Right cardiac atrium (tissue), 5 donors: ENCODE data around the gene CLDN18. TPM values are rescaled to one million over a fixed set of nuclear protein-coding genes. Genes with fewer than 3 reads are reported as not detected.
A peak's percentile ranks its signal among the peaks of the same experiment; 100 is the strongest.

Source experiments
- ATAC-seq, 2 donors: fragments of 200-7000 bp; cut with Tn5 transposase; one replicate each; pipeline versions ENCODE4 v1.8.0 to v1.9.1; 2020; ENCODE audit warnings: moderate library complexity in 2 of 2, mild to moderate bottlenecking in 1 of 2
- DNase-seq, 3 donors: peaks; one replicate each; pipeline ENCODE4 v3.0.0-alpha.2; 2020
- H3K27ac ChIP-seq: one replicate; pipeline ENCODE4 v1.5.1; 2013; ENCODE audit warnings: mild to moderate bottlenecking, low read length, control low read depth, moderate library complexity
- H3K27me3 ChIP-seq: one replicate; pipeline ENCODE4 v1.6.1; 2013; ENCODE audit not compliant: control insufficient read depth, insufficient read depth
- H3K4me1 ChIP-seq: one replicate; pipeline ENCODE4 v1.6.1; 2013; ENCODE audit warnings: low read length; ENCODE audit not compliant: control insufficient read depth, insufficient read depth
- H3K4me3 ChIP-seq: one replicate; pipeline ENCODE4 v1.5.1; 2013; ENCODE audit warnings: low read length, control low read depth
- H3K9me3 ChIP-seq: one replicate; pipeline ENCODE4 v1.6.1; 2013; ENCODE audit warnings: low read length; ENCODE audit not compliant: control insufficient read depth
- WGBS: extraction: QIAGEN DNeasy Blood & Tissue Kit; methylation state at CpG from one replicate; pipeline ENCODE4 v1.1.7; 2013; 5-methylcytosine and 5-hydroxymethylcytosine counted together
- intact Hi-C, 4 donors: fragments of 100-400 bp; cut with DNase I; formaldehyde crosslinking; loops; one replicate each; pipeline versions ENCODE4 v1.11.0 to v1.14.0; 2022 to 2023
- polyA plus RNA-seq: library from polyadenylated mRNA; stranded (reverse); fragments of 200-250 nt; gene quantifications from one replicate; pipeline ENCODE4 v1.2.3, GENCODE V29; 2013
- total RNA-seq, 4 donors: library from RNA; stranded (reverse); fragmentation: NEBNext Ultra II Directional; extraction: Animal tissue kit (Norgen Biotek cat#: 25700); gene quantifications; one replicate each; pipeline ENCODE4 v1.2.1, GENCODE V29; 2021
- donor health status: healthy with polysubstance abuse.
- donor health status: DM: no; HTN: yes; CAD: no.
- donor health status: DM: no; HTN: no; CAD: no.
- donor health status: DM: no; HTN: yes; CAD: no; lungs with severe emphysema.
- donor health status: DM: yes; HTN: yes; CAD: no.

CLDN18 gene
- total and polyA plus RNA-seq, 5 donors, result 0.26 to 1.2 (median 0.60) TPM; not detected in 1

- DNase-seq, result no peak
Measured at GRCh38 chr3:138063416-138063815, 53.5 kb downstream of the CLDN18 start.

DNA sequence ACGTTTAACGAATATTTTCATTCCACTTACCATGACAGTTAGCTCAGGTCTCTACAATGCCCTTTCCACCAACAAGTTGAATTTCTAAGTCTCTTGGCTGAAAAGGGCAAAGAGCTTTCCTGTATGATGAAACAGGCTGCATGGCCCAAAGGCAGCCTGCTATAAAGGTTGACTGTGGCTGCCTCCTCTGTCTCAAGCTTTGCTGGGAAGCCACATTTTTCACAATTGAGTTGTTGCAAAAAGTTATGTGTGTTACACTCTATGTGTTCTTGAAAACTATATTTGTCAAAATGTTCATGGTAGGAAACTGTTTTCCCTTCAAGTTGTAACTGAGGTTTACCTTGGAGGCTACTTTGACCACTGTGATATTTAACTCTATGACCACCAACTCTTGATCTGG is 56.0 kb downstream of the CLDN18 start:
- Histone ChIP-seq H3K27ac (no peak overlapping the region), H3K9me3 (no peaks in the 10 kb centered on the region), H3K27me3 (no peaks in the 10 kb centered on the region), H3K4me3 (no peak overlapping the region), H3K4me1 (no peaks in the 10 kb centered on the region)
- intact Hi-C loops, result loop anchor here in 1 of 4 donors (10.0 kb wide), 1 partner anchor 49 kb away; the partner anchor contains the start of gene DZIP1L
- DNase-seq, result no peak
- 94% methylated on average over 2 of the region's 2 CpGs for WGBS
- no peak for ATAC-seq

More at GRCh38 chr3:138063416-138063815, 53.5 kb downstream of the CLDN18 start:
- no peak for ATAC-seq
- 70% methylated on average over 4 of the region's 4 CpGs for WGBS
- intact Hi-C loops, result loop anchor here in 1 of 4 donors (10.0 kb wide), 1 partner anchor 51 kb away; the partner anchor contains the start of gene DZIP1L
- H3K4me1 ChIP-seq, result peaks cover 3% of the 10 kb centered on the region
- H3K27me3 ChIP-seq, result no peaks in the 10 kb centered on the region
- no peak overlapping the region for H3K4me3 ChIP-seq
- H3K27ac ChIP-seq, result no peak overlapping the region
- H3K9me3 ChIP-seq, result no peaks in the 10 kb centered on the region

DNA sequence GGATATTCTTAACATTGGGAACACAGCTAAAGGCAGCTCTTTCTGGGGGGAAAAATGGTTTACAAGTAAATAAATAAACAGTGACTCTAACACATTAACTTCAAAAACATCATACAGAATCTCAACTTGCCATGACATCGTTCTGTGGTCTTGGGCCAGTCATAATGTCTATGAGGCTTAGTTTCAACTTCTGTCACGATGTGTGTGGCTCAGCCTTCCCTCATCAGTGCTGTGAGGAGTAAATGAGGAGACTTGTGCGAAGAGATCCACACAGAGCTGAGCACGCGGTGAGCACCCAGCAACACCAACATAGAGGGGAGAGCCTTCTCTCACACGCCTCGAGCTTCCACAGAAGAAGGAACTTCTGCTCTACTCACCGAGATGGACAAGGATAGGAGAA is 56.4 kb downstream of the CLDN18 start:
- Histone ChIP-seq H3K27me3 (no peaks in the 10 kb centered on the region), H3K27ac (no peak overlapping the region), H3K9me3 (no peaks in the 10 kb centered on the region), H3K4me3 (no peak overlapping the region), H3K4me1 (no peaks in the 10 kb centered on the region)
- DNase-seq (no peak), ATAC-seq (no peak)
- 93% methylated on average over 8 of the region's 8 CpGs for WGBS
- intact Hi-C loops, result loop anchor here in 1 of 4 donors (10.0 kb wide), 1 partner anchor 48 kb away; the partner anchor contains the start of gene DZIP1L

GRCh38 chr3:138066972-138067371 is 57.0 kb downstream of the CLDN18 start:
- WGBS, result 88% methylated on average over 3 of the region's 3 CpGs
- Histone ChIP-seq H3K4me3 (no peak overlapping the region), H3K9me3 (no peaks in the 10 kb centered on the region), H3K4me1 (no peaks in the 10 kb centered on the region), H3K27me3 (no peaks in the 10 kb centered on the region), H3K27ac (no peak overlapping the region)
- ATAC-seq, result no peak
- no peak for DNase-seq
- intact Hi-C loops, result loop anchor here in 1 of 4 donors (10.0 kb wide), 1 partner anchor 48 kb away; the partner anchor contains the start of gene DZIP1L

DNA sequence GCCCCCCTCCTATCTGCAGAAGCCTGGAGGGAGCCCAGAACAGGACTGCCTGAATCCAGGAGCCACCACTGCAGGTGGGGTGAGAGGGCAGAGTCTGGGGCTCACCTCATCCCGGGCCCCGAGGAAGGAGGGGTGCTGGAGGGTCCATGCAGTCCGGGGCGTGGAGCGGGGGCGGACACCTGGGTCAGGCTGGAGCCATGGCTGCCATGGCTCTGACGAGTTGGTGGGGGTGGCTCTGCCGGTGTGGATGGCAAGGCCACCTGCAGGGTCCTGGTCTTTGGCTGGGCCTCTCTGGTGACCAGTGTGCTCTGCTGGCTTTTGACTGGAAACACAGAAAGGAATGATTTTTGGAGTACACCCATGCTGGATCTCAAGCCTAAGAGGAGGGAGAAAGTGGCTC is 58.1 kb downstream of the CLDN18 start:
- 78% methylated on average over 8 of the region's 8 CpGs for WGBS
- DNase-seq, result no peak
- Histone ChIP-seq H3K9me3 (no peaks in the 10 kb centered on the region), H3K27ac (no peak overlapping the region), H3K27me3 (no peaks in the 10 kb centered on the region), H3K4me3 (no peak overlapping the region), H3K4me1 (no peaks in the 10 kb centered on the region)
- peak; percentile 11 to 30 for ATAC-seq
- intact Hi-C loops, result loop anchor here in 3 of 4 donors (2.0 to 10.0 kb wide), 2 partner anchors 47 to 51 kb away; partner anchors contain the start of gene DZIP1L (in 1 of the 3)

DNA sequence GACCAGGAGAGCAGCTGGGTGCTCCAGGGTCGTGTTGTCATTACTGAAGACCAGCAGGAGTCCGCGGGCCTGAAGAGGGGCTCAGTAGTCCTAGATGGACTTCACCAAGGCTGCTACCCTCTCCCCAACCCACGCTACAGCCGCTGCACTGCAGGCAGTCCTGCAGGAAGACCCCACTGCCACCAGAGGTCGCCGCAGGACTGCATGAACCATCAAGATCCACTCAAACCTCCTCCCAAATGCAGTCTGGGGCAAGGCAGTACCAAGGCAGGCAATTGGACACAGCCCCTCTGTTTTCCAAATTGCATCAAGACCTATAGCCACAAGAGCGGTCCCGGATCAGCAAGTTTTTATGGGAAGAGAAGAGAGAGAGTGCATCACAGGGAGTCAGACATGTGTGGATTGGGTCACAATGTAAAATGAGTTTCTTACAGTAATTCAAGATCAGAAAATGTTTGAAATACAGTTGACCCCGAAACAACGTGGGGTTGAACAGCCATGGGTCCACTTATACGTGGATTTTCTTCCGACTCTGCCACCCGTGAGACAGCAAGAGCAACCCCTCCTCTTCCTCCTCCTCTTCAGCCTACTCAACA is 58.7 kb downstream of the CLDN18 start:
- ATAC-seq, result peak; percentile 90 to 92
- peak; percentile 84 to 89 (median 88) for DNase-seq
- 27% methylated on average over 14 of the region's 14 CpGs for WGBS
- Histone ChIP-seq H3K4me1 (no peaks in the 10 kb centered on the region), H3K4me3 (no peak overlapping the region), H3K27ac (no peak overlapping the region), H3K9me3 (no peaks in the 10 kb centered on the region), H3K27me3 (no peaks in the 10 kb centered on the region)
- intact Hi-C loops, result loop anchor here in 3 of 4 donors (2.0 to 10.0 kb wide), 2 partner anchors 46 to 50 kb away; partner anchors contain the start of gene DZIP1L (in 1 of the 3)

GRCh38 chr3:138070006-138070405 is 60.0 kb downstream of the CLDN18 start:
- no peaks in the 10 kb centered on the region for H3K4me1 ChIP-seq
- DNase-seq, result no peak
- ATAC-seq, result no peak
- intact Hi-C loops, result loop anchor here in 1 of 4 donors (2.0 kb wide), 1 partner anchor 49 kb away; no protein-coding TSS in a partner anchor
- H3K9me3 ChIP-seq, result no peaks in the 10 kb centered on the region
- no peaks in the 10 kb centered on the region for H3K27me3 ChIP-seq
- 84% methylated on average over 4 of the region's 4 CpGs for WGBS
- H3K27ac ChIP-seq, result no peak overlapping the region
- H3K4me3 ChIP-seq, result no peak overlapping the region

GRCh38 chr3:138072796-138073195 is 62.8 kb downstream of the CLDN18 start:
- Histone ChIP-seq H3K27ac (no peak overlapping the region), H3K4me1 (no peaks in the 10 kb centered on the region), H3K4me3 (no peak overlapping the region), H3K9me3 (no peaks in the 10 kb centered on the region), H3K27me3 (no peaks in the 10 kb centered on the region)
- WGBS, result 83% methylated on average over 8 of the region's 8 CpGs
- DNase-seq (no peak), ATAC-seq (no peak)
- intact Hi-C loops, result no loop called here

GRCh38 chr3:138078096-138078495 is 68.1 kb downstream of the CLDN18 start:
- intact Hi-C loops, result no loop called here
- 85% methylated on average over 4 of the region's 4 CpGs for WGBS
- DNase-seq, result no peak
- Histone ChIP-seq H3K4me3 (no peak overlapping the region), H3K27ac (no peak overlapping the region), H3K27me3 (no peaks in the 10 kb centered on the region), H3K4me1 (no peaks in the 10 kb centered on the region), H3K9me3 (no peaks in the 10 kb centered on the region)
- no peak for ATAC-seq

DNA sequence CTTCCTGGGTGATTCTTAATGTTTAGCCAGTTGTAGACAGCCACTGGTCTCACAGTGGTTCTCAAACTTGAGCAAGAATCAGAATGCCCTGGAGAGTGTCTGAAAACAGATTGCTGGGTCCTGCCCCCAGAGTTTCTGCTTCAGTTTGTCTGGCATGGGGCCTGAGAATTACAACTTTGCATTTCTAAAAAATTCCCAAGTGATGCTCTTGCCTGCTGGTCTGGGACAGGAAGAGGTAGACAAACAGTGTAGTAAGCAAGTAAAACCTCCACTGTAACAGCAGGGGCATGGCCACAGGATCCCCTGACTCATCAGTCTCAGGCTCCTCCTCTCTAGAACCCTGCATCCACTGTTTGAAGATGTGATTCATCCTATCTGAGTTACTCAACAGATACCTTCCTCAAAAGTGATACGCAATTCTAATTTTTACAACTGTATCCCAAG is 69.0 kb downstream of the CLDN18 start:
- Histone ChIP-seq H3K4me1 (no peaks in the 10 kb centered on the region), H3K9me3 (no peaks in the 10 kb centered on the region), H3K27me3 (no peaks in the 10 kb centered on the region), H3K4me3 (no peak overlapping the region), H3K27ac (no peak overlapping the region)
- DNase-seq (no peak), ATAC-seq (peak in 1 of 2 donors; percentile 42)
- intact Hi-C loops, result no loop called here
- 0% methylated on average over 1 of the region's 1 CpG for WGBS

DNA sequence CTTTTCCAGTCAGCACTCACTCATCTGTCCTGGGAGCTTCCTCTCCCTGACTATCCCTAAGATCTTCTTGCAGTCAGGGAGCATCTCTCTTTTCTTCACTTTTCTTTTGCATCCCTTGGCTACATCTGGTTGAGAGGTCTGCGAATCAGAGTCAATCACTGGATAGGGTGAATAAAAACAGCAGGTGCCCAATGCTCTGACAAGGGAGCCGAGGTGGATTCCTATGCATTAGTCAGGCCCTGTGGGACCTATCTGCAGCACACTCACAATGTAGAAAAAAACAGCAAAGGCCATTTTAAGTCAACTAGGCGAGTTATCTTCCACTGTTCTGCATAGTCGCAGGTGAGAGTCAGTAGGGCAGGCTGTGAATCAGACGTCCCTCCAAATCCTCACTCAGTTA is 69.9 kb downstream of the CLDN18 start:
- no peaks in the 10 kb centered on the region for H3K9me3 ChIP-seq
- no peaks in the 10 kb centered on the region for H3K27me3 ChIP-seq
- H3K4me3 ChIP-seq, result no peak overlapping the region
- H3K4me1 ChIP-seq, result no peaks in the 10 kb centered on the region
- 88% methylated on average over 5 of the region's 5 CpGs for WGBS
- no peak overlapping the region for H3K27ac ChIP-seq
- DNase-seq, result no peak
- ATAC-seq, result no peak
- intact Hi-C loops, result no loop called here
